HG03097 (cell line): ENCODE results near the gene AKAP10.
A peak's percentile ranks its signal among the peaks of the same experiment; 100 is the strongest.
"Not testable (repeated sequence)": the region's sequence is repeated elsewhere in the genome, so short reads cannot be mapped to it uniquely, and the experiment has no call there.

ENCODE experiments used
- ATAC-seq: cut with Tn5 transposase; IDR thresholded peaks from one replicate; pipeline ENCODE4 v1.9.1; 2021; ENCODE audit not compliant: unreplicated experiment, low FRiP score

AKAP10 gene, protein sequence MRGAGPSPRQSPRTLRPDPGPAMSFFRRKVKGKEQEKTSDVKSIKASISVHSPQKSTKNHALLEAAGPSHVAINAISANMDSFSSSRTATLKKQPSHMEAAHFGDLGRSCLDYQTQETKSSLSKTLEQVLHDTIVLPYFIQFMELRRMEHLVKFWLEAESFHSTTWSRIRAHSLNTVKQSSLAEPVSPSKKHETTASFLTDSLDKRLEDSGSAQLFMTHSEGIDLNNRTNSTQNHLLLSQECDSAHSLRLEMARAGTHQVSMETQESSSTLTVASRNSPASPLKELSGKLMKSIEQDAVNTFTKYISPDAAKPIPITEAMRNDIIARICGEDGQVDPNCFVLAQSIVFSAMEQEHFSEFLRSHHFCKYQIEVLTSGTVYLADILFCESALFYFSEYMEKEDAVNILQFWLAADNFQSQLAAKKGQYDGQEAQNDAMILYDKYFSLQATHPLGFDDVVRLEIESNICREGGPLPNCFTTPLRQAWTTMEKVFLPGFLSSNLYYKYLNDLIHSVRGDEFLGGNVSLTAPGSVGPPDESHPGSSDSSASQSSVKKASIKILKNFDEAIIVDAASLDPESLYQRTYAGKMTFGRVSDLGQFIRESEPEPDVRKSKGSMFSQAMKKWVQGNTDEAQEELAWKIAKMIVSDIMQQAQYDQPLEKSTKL

DNA sequence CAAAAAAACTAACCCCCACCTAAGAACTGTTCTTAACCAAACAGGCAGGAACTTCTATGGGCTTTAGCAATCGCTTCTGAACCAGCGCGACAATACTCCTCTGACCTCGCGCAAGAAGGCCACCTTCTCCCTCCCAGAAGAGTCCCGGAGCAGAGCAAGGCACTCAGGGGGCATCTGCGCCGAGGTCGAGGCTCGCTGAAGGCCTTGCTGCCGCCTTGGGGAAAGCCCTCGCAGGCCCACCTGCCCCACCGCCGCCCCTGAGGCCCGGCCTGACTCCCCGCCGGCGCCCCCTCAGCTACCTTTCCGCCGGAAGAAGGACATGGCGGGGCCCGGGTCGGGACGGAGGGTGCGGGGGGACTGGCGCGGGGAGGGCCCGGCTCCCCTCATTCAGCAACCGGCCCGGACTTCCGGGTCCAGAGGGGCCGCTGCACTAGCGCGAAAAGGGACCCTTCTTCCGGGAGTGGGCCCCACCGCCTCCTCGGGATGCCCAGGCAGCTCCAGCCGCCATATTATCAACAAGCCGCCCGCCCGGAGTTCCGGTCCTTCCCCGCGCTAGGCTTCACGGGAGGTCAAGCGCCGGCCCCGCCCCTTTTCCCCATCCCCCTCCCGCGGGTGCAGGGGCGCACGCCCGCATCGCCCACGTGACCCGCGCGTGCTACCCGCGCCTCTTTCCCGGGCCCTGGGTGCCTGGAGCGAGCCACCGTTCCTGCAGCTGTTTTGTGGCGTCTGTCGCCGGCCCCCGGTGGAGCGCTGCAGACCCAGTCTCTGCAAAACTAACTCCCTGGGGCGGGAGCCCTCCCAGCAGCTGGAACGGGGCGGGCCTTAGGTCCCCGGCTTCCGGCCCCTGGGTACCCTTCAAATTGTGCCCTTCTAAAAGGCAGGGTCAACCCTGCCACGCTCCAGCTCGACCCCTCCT, at the start of gene AKAP10:
Gene AKAP10 (minus strand): TSS at position 536 of the 916 bp plus-strand sequence. CDS start 149 bp downstream, at position 387.
- peak; percentile 71 for ATAC-seq

DNA sequence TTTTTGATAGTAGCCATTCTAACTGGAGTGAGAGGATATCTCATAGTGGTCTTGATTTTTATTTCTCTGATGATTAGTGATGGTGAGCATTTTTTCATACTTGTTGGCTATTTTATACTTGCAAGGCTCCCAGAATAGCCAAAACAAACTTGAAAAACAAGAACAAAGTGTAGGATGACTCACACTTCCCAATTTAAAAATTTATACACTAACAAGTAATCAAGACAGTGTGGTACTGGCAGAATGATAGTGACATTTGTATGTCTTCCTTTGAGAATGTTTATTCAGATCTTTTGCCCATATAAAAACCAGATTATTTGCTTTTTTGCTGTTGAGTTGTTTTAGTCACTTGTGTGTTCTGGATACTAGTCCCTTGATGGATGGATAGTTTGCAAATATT, 49.3 kb upstream of the AKAP10 start:
- ATAC-seq: no peak

GRCh38 chr17:20022701-20023100, 45.1 kb upstream of the AKAP10 start:
- no peak for ATAC-seq

- ATAC-seq: not testable (repeated sequence)
Observed at GRCh38 chr17:20016475-20016992, 38.9 kb upstream of the AKAP10 start.

GRCh38 chr17:20012017-20012536, 34.4 kb upstream of the AKAP10 start:
- ATAC-seq: no peak

DNA sequence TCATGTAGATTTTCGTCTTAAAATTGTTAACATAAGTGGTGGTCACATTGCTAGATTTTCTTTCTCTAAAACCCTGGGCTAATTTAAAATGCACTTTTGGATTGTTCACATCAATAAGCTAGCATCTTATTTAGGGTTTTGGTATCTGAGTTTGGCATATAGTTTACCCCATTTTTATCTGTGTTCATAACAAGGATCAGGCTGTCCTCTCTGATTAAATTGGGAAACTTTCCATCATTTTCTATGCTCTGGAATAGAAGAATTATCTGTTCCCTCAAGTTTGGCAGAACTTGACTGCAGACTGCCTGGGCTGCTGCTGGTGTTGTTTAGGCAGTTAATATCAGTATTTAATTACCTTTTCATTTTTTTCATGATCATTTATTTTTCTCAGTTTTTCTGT, 33.3 kb upstream of the AKAP10 start:
- no peak for ATAC-seq

- ATAC-seq: no peak
Observed at GRCh38 chr17:20010099-20010863, 32.7 kb upstream of the AKAP10 start.

DNA sequence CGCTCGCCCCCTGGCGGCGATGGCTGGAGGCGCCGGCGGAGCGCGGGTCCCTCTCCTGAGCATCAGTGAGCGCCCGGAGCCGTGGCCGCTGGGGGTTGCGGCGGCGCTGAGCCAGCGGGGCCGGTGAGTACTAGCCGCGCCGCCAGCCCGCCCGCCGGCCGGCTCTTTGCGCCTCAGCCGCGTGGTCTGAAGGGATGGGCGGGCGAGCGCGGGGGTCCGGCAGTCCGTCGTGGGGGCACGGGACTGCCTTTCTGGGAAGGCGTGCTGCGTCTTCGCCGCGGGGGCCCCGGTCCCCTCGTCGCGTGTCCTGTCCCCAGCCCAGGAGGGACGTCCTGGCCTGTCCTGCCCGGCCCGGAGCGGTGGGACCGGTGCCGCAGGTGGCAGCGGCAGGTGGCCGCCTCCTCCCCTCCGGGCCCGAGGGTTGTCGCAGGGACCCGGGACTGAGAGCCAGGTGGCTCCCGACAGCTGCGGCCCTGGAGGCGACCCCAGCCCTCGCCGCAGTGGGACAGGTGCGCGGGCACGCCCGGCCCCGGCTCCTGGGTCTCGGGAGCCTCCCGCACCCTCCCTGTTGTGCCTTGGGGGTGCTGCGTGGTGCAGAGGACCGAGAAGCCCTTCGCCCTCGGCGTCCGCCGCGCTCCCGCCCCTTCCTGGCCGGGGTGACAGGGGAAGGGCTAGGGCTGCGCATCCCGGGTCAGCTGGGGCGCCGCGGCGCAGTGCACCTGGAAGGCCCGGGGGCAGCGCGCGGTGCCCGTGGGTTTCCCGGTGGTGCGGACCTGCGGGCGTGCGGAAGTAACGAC, 31.9 kb upstream of the AKAP10 start, which contains the start of gene SPECC1:
Gene SPECC1 (plus strand): TSS at position 58 of the 797 bp plus-strand sequence. CDS start 87,293 bp downstream, outside the sequence.
- peak; percentile 86 for ATAC-seq

GRCh38 chr17:20009052-20009301, 31.3 kb upstream of the AKAP10 start:
- ATAC-seq: no peak

DNA sequence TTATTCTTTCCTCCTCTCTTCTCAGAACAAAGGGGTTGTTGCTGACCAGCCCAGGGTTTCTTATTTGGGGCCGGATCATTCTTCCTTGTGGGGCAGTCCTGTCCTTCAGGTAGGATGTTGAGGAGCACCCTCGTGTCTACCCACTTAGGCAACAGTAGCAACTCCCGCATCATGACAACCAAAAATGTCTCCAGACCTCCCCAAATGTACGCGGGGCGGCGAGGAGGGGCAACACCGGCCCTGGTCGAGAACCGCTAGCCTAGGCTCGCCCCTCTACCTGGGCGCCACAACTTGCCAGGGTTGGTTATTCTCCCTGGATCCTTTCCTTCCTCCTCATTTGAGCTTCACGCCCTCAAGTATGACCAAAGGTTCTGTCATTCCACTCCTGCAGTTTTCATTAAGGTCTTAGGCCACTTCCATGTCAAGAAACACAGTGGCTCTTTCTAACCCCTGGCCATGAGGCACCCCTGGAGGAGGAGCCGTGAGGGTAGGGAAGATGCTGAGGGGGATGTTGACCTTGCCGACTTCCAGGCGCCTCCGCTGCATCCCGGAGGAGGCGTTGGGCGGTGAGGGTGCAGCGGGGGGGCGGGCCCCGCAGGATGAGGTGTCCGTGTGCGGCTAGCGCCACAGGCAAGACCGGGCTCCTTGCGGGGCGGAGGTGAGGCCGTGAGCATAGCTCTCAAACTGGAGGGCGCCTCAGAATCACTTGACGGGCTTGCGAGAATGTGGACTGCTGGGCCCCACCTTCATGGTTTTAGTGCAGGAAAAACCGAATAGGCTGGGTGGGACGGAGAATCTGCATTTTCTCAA, 30.8 kb upstream of the AKAP10 start:
- ATAC-seq: no peak

DNA sequence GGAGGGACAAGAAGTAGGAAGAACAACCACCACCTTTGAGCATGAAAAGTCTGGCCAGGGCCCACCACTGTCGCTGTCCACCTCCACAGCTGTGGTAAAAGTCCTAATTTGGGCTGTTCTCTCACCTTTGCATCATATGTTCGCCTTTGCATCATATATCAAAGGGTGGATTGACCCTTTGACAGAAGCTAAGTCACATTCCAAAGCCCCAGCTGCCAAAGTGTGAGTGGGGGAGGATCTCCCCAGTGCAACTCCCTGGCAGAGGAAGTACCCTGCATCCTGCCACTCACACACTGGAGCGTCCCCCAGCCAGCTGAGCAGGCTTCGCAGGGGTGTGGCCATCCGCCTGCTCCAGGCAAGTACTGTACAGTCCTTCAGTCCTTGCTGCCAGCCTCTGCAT, 18.9 kb upstream of the AKAP10 start:
- ATAC-seq: no peak

GRCh38 chr17:19996086-19996485, 18.5 kb upstream of the AKAP10 start:
- no peak for ATAC-seq

DNA sequence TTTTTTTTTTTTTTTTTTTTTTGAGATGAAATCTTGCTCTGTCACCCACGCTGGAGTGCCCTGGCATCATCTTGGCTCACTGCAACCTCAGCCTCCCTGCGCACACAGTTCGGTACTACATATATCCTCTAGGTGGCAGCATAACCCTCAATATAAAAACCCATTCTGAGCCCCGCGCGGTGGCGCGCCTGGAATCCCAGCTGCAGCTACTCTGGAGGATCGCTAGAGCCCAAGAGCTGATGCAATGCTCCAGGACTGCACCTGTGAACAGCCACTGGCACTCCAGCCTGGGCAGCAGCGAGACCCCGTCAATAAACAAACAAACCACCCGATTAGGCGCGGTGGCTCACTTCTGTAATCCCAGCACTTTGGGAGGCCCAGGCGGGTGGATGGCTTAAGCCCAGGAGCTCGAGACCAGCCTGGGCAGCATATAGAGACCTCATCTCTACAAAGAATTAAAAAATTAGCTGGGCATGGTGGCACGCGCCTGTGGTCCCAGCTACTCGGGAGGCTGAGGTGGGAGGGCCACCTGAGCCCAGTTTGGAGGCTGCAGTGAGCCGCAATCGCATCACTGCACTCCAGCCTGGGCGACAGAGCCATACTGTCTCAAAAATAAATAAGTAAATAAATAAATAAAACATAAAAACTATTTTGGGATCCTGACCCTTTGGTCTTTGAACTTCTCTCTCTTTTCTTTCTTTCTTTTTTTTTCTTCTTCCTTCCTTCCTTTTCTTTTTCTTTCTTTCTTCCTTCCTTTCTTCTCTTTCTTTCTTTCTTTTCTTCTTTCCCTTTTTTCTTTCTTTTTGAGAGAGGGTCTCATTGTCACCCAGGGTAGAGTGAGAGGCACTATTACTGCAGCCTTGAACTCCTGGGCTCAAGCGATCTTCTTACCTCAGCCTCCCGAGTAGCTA, 15.4 kb upstream of the AKAP10 start:
- ATAC-seq: peak; percentile 89

GRCh38 chr17:19991252-19991885, 13.7 kb upstream of the AKAP10 start:
- ATAC-seq: no peak

DNA sequence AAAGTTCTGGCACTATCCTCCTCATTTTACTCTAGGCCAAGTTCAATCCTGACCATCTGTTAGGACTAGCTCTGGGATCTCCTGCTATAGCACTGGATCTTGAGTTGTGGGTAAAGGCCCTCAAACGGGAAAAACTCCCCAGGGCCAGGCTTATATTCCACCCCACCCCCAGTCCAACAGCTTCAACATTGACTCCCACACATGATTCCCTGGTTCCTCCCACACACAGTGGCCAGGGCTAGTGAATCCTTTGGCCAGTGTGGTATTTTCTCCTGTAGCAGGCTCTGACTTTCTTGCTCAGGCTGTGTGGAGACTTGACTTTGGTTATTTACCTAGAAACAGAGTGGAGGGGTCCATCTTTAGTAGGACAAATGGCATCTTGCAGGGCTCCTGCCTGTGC, 10.3 kb upstream of the AKAP10 start:
- no peak for ATAC-seq

DNA sequence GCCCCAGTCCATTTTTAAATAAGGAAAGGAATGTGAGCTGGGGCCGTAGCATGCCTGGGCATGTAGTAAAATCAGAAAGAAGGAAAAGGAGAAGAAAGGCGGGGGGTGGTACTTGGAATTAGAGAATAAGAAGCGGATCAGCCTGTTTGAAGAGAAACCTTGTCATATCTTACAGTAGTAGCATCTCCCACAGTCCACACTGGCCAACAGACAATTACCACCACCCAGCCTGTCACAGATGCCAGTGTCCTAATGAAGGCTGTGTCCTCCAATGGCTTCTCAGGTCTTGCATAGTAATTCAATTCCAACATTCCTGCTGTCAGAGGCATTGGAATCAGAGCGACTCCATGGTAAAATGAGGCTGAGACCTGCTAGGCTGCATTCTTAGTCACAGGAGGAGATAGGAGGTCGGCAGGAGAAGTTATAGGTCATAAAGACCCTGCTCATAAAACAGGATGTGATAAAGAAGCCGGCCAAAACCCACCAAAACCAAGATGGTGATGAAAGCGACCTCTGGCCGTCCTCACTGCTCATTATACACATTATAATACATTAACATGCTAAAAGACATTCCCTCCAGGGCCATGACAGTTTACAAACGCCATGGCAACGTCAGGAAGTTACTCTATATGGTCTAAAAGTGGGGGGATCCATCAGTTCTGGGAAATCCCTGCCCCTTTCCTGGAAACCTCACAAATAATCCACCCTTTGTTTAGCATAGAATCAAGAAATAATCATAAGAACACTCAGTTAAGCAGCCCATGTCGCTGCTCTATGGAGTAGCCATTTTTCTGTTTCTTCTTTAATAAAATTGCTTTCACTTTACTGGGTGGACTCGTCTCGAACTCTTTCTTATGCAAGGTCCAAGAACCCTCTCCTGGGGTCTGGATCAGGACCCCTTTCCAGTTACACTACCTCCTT, 9.6 kb upstream of the AKAP10 start:
- no peak for ATAC-seq
